GM20000 (cell line): Measurements from ENCODE around the gene TJP2.

Experiments
- DNase-seq: peaks from one replicate; pipeline ENCODE4 v3.0.0; 2012; ENCODE audit warnings: low spot score
- TF ChIP-seq, protein P1 (sequence below): IDR thresholded peaks from 2 replicates; pipeline ENCODE4 v1.5.1; 2012; ENCODE audit warnings: mild to moderate bottlenecking, control low read depth; ENCODE audit errors: extremely low read depth, missing control alignments

TJP2 gene

DNA sequence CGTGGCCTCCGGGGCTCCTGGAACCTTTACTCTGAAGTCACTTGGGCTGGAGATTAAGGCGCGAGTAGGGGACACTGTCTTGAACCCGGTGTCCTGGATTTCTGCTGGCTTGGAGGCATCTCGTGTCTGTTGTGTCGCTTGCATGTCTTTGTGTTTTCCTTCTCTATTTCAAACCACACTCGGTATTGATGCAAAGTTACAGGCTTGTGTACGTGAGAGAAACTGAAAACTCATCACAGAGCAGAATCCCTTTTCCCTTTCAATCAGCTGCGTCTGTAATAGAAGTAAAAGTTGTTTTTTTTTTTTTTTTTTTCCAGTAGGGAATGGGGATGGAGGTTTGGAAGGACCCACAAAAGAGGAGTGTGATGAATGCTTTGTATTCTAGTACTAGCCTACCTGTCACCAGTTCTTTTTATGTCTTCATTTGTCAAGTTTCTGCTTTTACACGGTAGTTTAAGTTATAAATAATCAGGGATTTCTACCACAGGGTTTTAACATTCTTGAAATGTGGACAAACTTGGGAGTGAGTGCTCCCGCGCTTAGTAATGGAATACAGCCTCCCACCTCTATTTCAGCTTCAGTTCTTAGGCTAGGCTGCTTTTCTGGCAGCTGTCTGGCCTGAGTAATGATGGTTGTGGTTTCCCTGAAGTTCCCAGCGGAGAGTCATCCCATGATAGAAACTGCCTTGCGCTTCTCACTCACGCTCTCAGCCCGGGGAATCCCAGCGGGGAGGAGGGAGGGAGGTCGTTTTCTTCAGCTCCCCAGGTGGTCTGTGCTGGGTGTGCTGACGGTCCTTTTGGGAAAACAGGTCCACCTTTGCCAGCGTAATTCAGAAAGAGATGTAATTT is 763 bp downstream of the TJP2 start:
- peak; percentile 76 for DNase-seq
- TF ChIP-seq, protein P1, sequence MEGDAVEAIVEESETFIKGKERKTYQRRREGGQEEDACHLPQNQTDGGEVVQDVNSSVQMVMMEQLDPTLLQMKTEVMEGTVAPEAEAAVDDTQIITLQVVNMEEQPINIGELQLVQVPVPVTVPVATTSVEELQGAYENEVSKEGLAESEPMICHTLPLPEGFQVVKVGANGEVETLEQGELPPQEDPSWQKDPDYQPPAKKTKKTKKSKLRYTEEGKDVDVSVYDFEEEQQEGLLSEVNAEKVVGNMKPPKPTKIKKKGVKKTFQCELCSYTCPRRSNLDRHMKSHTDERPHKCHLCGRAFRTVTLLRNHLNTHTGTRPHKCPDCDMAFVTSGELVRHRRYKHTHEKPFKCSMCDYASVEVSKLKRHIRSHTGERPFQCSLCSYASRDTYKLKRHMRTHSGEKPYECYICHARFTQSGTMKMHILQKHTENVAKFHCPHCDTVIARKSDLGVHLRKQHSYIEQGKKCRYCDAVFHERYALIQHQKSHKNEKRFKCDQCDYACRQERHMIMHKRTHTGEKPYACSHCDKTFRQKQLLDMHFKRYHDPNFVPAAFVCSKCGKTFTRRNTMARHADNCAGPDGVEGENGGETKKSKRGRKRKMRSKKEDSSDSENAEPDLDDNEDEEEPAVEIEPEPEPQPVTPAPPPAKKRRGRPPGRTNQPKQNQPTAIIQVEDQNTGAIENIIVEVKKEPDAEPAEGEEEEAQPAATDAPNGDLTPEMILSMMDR, result no peak

DNA sequence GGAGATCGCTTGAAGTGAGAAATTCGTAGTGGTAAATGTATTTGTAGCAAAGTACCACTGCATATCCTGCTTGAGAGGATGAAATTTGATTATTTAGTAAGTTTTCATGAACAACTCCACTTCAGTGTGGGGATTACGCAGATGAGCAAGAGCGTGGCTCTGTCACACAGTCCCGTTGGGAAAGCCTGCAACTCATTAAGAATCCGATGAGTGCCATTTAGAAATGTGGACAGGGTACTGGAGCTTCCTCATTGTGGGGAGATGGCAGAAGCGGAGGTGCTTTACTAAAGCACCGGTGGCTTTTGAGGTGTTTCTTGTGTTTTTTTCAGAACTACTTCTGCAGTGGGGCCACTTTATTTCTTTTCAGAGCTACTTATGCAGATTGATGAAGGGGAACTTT is 1.4 kb downstream of the TJP2 start:
- TF ChIP-seq, protein P1, result no peak

DNA sequence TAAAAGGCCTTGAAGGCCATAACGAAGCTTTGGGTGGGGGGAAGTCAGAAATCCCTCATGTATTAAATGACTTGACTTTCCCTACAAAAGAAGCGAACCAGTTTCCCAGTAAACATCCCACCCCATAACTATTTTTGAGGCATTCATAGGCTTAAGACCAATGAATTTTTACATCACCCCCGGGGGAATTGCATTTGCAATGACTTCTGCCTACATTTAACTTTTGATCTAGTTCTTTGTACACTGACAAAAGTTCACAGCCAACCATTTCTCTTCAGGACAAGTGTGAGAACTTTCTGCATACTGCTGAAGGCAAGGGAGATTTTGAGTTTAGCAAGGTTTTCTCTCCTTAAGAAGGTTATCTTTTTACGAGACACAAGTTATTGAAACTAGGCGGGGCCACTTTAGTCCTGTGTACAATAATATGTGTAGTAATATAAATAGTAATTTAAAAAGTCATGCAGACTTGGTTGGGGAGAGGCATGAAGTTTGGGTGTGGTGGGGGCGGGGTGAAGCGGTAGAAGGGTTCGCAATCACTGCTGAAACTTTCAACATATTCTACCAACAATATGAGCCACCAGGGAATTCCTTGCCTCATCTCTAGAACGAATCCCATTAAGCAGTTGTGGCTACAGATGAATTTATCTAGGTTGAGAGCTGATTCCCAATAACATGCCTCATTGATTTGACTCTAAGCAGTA is 2.5 kb downstream of the TJP2 start:
- TF ChIP-seq, protein P1, result no peak
- DNase-seq, result peak; percentile 25

More for the DNA sequence above, 1.4 kb downstream of the TJP2 start:
- DNase-seq, result peak; percentile 50

DNA sequence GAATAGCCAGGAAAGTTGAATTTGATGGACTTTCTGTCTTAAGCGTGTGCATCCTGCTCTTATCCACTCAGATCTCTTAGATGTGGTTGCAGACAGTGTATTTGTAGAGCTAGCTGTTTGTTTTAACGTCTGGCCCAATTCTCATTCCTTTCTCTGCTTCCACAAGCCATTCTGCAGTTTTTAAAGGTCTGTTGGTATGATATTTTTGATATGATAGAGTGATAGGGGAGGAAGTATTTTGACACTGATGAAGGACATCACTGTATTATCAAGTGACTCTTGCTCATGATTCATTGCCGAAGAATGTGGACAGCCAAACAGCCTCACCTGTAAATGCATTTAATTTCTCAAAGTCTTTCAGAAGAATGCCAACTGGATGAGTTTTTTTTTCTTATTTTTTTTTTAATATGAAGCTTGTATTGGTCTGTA is 4.5 kb downstream of the TJP2 start:
- no peak for DNase-seq
- TF ChIP-seq, protein P1, result no peak

DNA sequence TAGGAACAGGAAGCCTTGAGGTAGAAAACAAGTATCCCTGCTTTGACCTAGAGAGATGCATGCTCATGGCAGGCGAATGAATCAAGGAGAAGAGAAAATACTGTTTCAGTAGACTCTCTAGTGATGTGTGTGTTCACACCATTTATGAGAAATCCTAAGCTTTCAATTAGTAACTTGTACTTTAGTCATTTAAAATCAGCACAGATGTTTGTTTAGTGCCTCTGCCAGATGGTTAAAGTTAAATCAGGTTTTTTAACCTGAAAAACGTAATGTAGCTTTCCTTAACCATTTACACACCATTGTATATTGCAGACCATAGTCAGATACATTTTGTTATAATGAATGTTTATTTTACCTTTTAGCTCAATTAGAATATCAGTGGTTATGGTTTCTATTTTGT is 5.0 kb downstream of the TJP2 start:
- TF ChIP-seq, protein P1, result no peak
- no peak for DNase-seq

DNA sequence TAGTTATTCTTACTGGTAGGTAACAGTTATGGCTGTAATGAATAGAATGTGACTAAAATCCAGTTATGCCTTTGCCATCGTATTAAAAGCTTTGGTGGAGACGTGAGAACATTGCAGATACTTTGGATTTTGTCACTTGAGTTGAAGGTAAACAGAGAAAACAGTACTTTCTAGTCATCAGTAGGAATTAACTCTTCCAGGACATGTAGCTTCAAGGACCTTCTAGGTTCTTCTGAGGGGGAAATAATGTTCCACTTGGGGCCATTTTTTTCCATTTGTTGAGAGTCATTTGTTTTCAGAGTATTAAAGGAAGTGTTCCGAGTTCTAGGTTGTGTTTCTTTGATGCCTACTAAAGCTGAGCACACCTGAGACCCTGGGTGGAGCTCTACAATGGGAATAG is 6.1 kb downstream of the TJP2 start:
- no peak for DNase-seq
- TF ChIP-seq, protein P1, result no peak

DNA sequence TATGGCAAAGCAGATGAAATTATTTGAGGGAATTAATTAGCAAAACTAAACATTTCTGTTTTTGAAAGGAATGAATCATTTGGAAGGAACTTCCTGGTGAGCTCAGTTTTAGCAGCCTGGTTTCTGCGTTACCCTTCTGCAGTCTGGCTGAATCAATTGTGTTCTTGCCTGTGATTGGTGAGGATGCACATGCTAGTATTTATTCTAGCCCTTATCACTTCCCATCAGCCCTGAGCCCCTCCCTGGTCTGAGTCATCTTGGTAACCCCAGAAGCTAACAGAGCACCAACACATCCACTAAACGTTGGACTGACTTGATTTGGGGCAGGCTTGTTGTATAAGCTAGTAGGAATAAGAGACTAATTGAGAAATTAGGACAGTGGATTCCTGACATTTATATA is 6.6 kb downstream of the TJP2 start:
- TF ChIP-seq, protein P1, result no peak
- DNase-seq, result no peak
